GM12878 (cell line): ENCODE results near the gene AGT. TPM values are rescaled to one million over a fixed set of nuclear protein-coding genes. Genes with fewer than 3 reads are reported as not detected.

Source experiments
- ATAC-seq: fragments of 200-7000 bp; cut with Tn5 transposase; 3 replicates; pipeline ENCODE4 v1.9.1; 2020; ENCODE audit warnings: mild to moderate bottlenecking, moderate library complexity
- BruUV-seq: library from RNA; stranded (reverse); fragments of 400-500 nt; replicated peaks from 2 replicates; lab custom pipeline; 2021; lab: Mats Ljungman, UMichigan
- CTCF ChIA-PET: fragments of 300-600 bp; sonication (Branson Sonifier 250); formaldehyde crosslinking; extraction: SDS; loops from one replicate; lab custom pipeline; 2021; ENCODE audit warnings: inconsistent platforms; lab: Yijun Ruan, JAX
- POLR2A ChIA-PET: fragments of 350-600 bp; formaldehyde crosslinking; extraction: SDS; loops from one replicate; lab custom pipeline; 2021; ENCODE audit warnings: inconsistent platforms; lab: Charles Lee
- RAD21 ChIA-PET: fragments of 300-600 bp; sonication (Branson Sonifier 250); formaldehyde crosslinking; loops from one replicate; lab custom pipeline; 2023; ENCODE audit warnings: antibody characterized with exemption; ENCODE audit not compliant: unreplicated experiment; lab: Charles Lee
- SMC1A ChIA-PET: fragments of 300-600 bp; sonication (Branson Sonifier 250); formaldehyde crosslinking; loops from one replicate; lab custom pipeline; 2023; ENCODE audit not compliant: unreplicated experiment, uncharacterized antibody; lab: Charles Lee
- DNase-seq: peaks from one replicate; pipeline ENCODE4 v3.0.0-alpha.2; 2011; ENCODE audit warnings: low read depth, low spot score
- FAIRE-seq: peaks from 3 replicates; lab custom pipeline; 2011; peaks lifted over from hg19 to GRCh38; lab: Jason Lieb, UNC
- H2AFZ ChIP-seq: 2 replicates; pipeline ENCODE4 v1.6.0; 2011; ENCODE audit warnings: low read depth, low read length, control low read depth; ENCODE audit not compliant: control insufficient read depth
- H3K27ac ChIP-seq: 2 replicates; pipeline ENCODE4 v1.5.1; 2011; ENCODE audit warnings: control low read depth; ENCODE audit not compliant: control insufficient read depth, insufficient read depth
- H3K27me3 ChIP-seq, 2 experiments: replicated peaks in 1 of 2; 2 replicates each; pipeline versions ENCODE4 v1.6.0 to v1.6.1; 2011; ENCODE audit warnings: low read length in 1 of 2; ENCODE audit not compliant: control insufficient read depth in 2 of 2, insufficient read depth in 2 of 2
- H3K36me3 ChIP-seq, 2 experiments: 2 replicates each; pipeline ENCODE4 v1.5.1; 2011; ENCODE audit warnings: low read length in 1 of 2; ENCODE audit not compliant: control insufficient read depth in 2 of 2, insufficient read depth in 2 of 2
- H3K4me1 ChIP-seq: 2 replicates; pipeline ENCODE4 v1.6.1; 2011; ENCODE audit warnings: mild to moderate bottlenecking, low read length, moderate library complexity, mixed read lengths; ENCODE audit not compliant: control insufficient read depth, insufficient read depth
- H3K4me2 ChIP-seq: 2 replicates; pipeline ENCODE4 v1.6.0; 2011; ENCODE audit warnings: control low read depth; ENCODE audit not compliant: control insufficient read depth, insufficient read depth
- H3K4me3 ChIP-seq: fragments of 200-600 bp; sonication (generic); 2 replicates; pipeline ENCODE4 v1.5.1; 2016
- H3K79me2 ChIP-seq: 2 replicates; pipeline ENCODE4 v1.6.0; 2011; ENCODE audit warnings: low read length; ENCODE audit not compliant: control insufficient read depth, insufficient read depth
- H3K9ac ChIP-seq: 2 replicates; pipeline ENCODE4 v1.8.0; 2011; ENCODE audit warnings: low read length, control low read depth, mixed read lengths; ENCODE audit not compliant: control insufficient read depth, insufficient read depth
- H3K9me3 ChIP-seq: replicated peaks from 3 replicates; pipeline ENCODE4 v1.5.1; 2011; ENCODE audit warnings: mild to moderate bottlenecking, low read length; ENCODE audit not compliant: control insufficient read depth, insufficient read depth
- H4K20me1 ChIP-seq: 2 replicates; pipeline ENCODE4 v1.6.0; 2011; ENCODE audit not compliant: control insufficient read depth, insufficient read depth
- JUNB ChIP-seq: IDR thresholded peaks from 2 replicates; pipeline ENCODE4 v1.6.1; 2016; ENCODE audit warnings: antibody characterized with exemption, mild to moderate bottlenecking
- RB1 ChIP-seq: fragments of 450-650 bp; formaldehyde crosslinking; IDR thresholded peaks from 2 replicates; pipeline ENCODE4 v1.6.1; 2017; ENCODE audit warnings: mild to moderate bottlenecking, borderline replicate concordance
- SMAD5 ChIP-seq: IDR thresholded peaks from 2 replicates; pipeline ENCODE4 v1.6.1; 2016; ENCODE audit warnings: antibody characterized with exemption, low read depth
- ZNF24 ChIP-seq: fragments of 450-650 bp; IDR thresholded peaks from 2 replicates; pipeline ENCODE4 v1.6.1; 2017; ENCODE audit warnings: antibody characterized with exemption, mild to moderate bottlenecking
- WGBS: methylation state at CpG from one replicate; pipeline ENCODE4 v1.1.6; 2016; ENCODE audit warnings: low lambda C conversion rate; ENCODE audit not compliant: insufficient replicate concordance, insufficient coverage; ENCODE audit errors: missing lambda C conversion rate; 5-methylcytosine and 5-hydroxymethylcytosine counted together
- in situ Hi-C: fragments of 300-500 bp; cut with MboI; formaldehyde crosslinking; loops from 9 replicates; pipeline ENCODE4 v1.14.3; 2018; ENCODE audit warnings: mixed read lengths
- intact Hi-C: fragments of 100-400 bp; cut with micrococcal nuclease; formaldehyde crosslinking; loops from one replicate; pipeline ENCODE4 v1.14.2; 2022; ENCODE audit not compliant: unreplicated experiment
- polyA plus RNA-seq, 11 experiments: library from polyadenylated mRNA; depleted of rRNA in 4 of 11; unstranded in 6 of 11; stranded (reverse) in 5 of 11; fragments of >200 nt; fragmentation: Nextera tagmentation in 4 of 11; fragmentation: Illumina TruSeq in 1 of 11; extraction: Ambion mirVana in 4 of 11; extraction: Trizol in 1 of 11; gene quantifications; 1 replicate in 1 of 11; 2 replicates in 10 of 11; pipeline versions ENCODE4 v1.2.1 to v1.2.3, GENCODE V29; 2011 to 2016; ENCODE audit warnings: inconsistent platforms in 2 of 11, missing spikeins in 2 of 11, low read depth in 1 of 11
- total RNA-seq, 4 experiments: library from RNA; depleted of rRNA in 3 of 4; stranded (reverse); fragments of >200 nt in 3 of 4; fragmentation: Illumina TruSeq in 1 of 4; extraction: Trizol in 1 of 4; gene quantifications; 2 replicates each; pipeline versions ENCODE4 v1.2.1 to v1.2.3, GENCODE V29; 2013 to 2021
- TF ChIP-seq, protein P1 (sequence below): fragments of 450-650 bp; conservative IDR thresholded peaks from 2 replicates; pipeline ENCODE4 v1.6.1; 2017; ENCODE audit warnings: mild to moderate bottlenecking, moderate library complexity
- TF ChIP-seq, protein P2 (sequence below): fragments of 450-650 bp; IDR thresholded peaks from 2 replicates; pipeline ENCODE4 v1.6.1; 2016; ENCODE audit warnings: mild to moderate bottlenecking

The AGT gene
- total and polyA plus RNA-seq, 10 of the 15 experiments (the other 5 are each of a cell fraction or from before 2014, with no cell fraction given) = 0.69 TPM; not detected in 9

DNA sequence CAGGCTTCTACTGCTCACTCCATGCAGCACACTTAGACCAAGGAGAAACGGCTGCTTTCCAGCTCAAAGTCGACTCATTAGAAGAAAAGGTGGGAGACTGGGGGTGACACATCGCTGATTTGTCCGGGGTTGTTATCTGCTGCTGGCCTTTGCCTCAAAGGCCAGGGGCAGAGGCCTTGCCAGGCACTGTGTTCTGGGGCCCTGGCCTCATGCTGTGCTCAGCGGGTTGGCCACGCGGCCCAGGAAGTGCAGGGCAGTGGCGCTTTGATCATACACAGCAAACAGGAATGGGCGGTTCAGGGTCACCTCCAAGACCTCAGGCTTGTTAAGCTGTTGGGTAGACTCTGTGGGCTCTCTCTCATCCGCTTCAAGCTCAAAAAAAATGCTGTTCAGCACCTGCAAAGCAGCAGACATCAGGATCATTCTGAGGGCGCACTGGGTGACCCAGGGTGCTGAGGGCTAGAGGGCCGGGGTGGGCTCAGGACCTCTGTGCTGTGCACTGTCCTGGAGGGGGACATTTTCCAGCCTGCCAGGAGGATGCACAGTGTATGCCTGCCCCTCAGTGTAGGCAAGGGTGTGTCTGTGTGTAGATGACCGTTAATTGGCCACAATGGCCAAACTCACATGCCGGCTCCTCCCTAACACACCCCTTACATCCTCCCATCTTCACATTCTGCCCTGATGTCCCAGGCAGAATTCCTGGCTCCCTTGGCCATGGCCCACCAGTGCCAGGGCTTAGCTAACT is 10.8 kb downstream of the AGT start:
- no peaks in the 10 kb centered on the region for H3K9me3 ChIP-seq
- CTCF ChIA-PET = no interaction called here
- DNase-seq (no peak), FAIRE-seq (no peak), ATAC-seq (no peak)
- H3K27me3 ChIP-seq = peaks cover 0 to 2% of the 10 kb centered on the region in 2 experiments; a peak in 2 of 4 replicates
- H3K36me3 ChIP-seq = no peaks in the 10 kb centered on the region
- in situ Hi-C loops (no loop called here), intact Hi-C loops (no loop called here)
- no peaks in the 10 kb centered on the region for H3K79me2 ChIP-seq
- no peak overlapping the region for H2AFZ ChIP-seq
- no TSS peak for BruUV-seq
- SMC1A ChIA-PET = no interaction called here
- no peak overlapping the region for H3K27ac ChIP-seq
- H3K4me3 ChIP-seq = no peak overlapping the region
- no peak overlapping the region for H3K9ac ChIP-seq
- 49% methylated on average over 14 of the region's 14 CpGs for WGBS
- POLR2A ChIA-PET = no interaction called here
- TF ChIP-seq RB1 (no peak), SMAD5 (no peak), ZNF24 (no peak), JUNB (no peak)
- TF ChIP-seq, protein P1, sequence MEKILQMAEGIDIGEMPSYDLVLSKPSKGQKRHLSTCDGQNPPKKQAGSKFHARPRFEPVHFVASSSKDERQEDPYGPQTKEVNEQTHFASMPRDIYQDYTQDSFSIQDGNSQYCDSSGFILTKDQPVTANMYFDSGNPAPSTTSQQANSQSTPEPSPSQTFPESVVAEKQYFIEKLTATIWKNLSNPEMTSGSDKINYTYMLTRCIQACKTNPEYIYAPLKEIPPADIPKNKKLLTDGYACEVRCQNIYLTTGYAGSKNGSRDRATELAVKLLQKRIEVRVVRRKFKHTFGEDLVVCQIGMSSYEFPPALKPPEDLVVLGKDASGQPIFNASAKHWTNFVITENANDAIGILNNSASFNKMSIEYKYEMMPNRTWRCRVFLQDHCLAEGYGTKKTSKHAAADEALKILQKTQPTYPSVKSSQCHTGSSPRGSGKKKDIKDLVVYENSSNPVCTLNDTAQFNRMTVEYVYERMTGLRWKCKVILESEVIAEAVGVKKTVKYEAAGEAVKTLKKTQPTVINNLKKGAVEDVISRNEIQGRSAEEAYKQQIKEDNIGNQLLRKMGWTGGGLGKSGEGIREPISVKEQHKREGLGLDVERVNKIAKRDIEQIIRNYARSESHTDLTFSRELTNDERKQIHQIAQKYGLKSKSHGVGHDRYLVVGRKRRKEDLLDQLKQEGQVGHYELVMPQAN = no peak
- TF ChIP-seq, protein P2, sequence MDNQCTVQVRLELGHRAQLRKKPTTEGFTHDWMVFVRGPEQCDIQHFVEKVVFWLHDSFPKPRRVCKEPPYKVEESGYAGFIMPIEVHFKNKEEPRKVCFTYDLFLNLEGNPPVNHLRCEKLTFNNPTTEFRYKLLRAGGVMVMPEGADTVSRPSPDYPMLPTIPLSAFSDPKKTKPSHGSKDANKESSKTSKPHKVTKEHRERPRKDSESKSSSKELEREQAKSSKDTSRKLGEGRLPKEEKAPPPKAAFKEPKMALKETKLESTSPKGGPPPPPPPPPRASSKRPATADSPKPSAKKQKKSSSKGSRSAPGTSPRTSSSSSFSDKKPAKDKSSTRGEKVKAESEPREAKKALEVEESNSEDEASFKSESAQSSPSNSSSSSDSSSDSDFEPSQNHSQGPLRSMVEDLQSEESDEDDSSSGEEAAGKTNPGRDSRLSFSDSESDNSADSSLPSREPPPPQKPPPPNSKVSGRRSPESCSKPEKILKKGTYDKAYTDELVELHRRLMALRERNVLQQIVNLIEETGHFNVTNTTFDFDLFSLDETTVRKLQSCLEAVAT = no peak
- TF ChIP-seq, all 136 proteins: peak for 0
- Histone ChIP-seq H3K4me2 (no peak overlapping the region), H3K4me1 (no peaks in the 10 kb centered on the region), H4K20me1 (no peaks in the 10 kb centered on the region)
- RAD21 ChIA-PET = no interaction called here
